Epithelial cell of esophagus (primary cell): ENCODE data around the gene MELTF.

Experiments
- DNase-seq: peaks from one replicate; pipeline ENCODE4 v3.0.0; 2010; ENCODE audit warnings: low read depth
- H3K4me3 ChIP-seq: 2 replicates; pipeline ENCODE4 v1.5.1; 2011; ENCODE audit warnings: mild to moderate bottlenecking, low read length, control low read depth
- CTCF ChIP-seq: IDR thresholded peaks from 2 replicates; pipeline ENCODE4 v1.5.1; 2011; ENCODE audit warnings: low read depth, mild to moderate bottlenecking, low read length, control low read depth, inconsistent platforms; ENCODE audit not compliant: insufficient read depth; ENCODE audit errors: missing control alignments

Gene MELTF

GRCh38 chr3:197026481-197026866 lies 3.1 kb downstream of the MELTF start:
- no peak overlapping the region for H3K4me3 ChIP-seq
- DNase-seq = no peak
- no peak for TF ChIP-seq CTCF

- no peak overlapping the region for H3K4me3 ChIP-seq
- no peak for TF ChIP-seq CTCF
- no peak for DNase-seq
Observed at GRCh38 chr3:197025736-197026480, 3.7 kb downstream of the MELTF start.

GRCh38 chr3:197024881-197025735 lies 4.5 kb downstream of the MELTF start:
- TF ChIP-seq CTCF = no peak
- no peak for DNase-seq
- no peak overlapping the region for H3K4me3 ChIP-seq

GRCh38 chr3:197023998-197024651 lies 5.5 kb downstream of the MELTF start:
- TF ChIP-seq CTCF = no peak
- no peak for DNase-seq
- no peak overlapping the region for H3K4me3 ChIP-seq

- no peak for TF ChIP-seq CTCF
- no peak for DNase-seq
- H3K4me3 ChIP-seq = no peak overlapping the region
Observed at GRCh38 chr3:197023241-197023997, 6.2 kb downstream of the MELTF start.

- no peak for DNase-seq
- H3K4me3 ChIP-seq = no peak overlapping the region
- no peak for TF ChIP-seq CTCF
Observed at GRCh38 chr3:197022405-197023231, 7.0 kb downstream of the MELTF start.
